Measurements from ENCODE around the gene ZNF839.
A peak's percentile ranks its signal among the peaks of the same experiment; 100 is the strongest.
"Not testable (repeated sequence)": the region's sequence is repeated elsewhere in the genome, so short reads cannot be mapped to it uniquely, and the experiment has no call there.

Gene ZNF839

DNA sequence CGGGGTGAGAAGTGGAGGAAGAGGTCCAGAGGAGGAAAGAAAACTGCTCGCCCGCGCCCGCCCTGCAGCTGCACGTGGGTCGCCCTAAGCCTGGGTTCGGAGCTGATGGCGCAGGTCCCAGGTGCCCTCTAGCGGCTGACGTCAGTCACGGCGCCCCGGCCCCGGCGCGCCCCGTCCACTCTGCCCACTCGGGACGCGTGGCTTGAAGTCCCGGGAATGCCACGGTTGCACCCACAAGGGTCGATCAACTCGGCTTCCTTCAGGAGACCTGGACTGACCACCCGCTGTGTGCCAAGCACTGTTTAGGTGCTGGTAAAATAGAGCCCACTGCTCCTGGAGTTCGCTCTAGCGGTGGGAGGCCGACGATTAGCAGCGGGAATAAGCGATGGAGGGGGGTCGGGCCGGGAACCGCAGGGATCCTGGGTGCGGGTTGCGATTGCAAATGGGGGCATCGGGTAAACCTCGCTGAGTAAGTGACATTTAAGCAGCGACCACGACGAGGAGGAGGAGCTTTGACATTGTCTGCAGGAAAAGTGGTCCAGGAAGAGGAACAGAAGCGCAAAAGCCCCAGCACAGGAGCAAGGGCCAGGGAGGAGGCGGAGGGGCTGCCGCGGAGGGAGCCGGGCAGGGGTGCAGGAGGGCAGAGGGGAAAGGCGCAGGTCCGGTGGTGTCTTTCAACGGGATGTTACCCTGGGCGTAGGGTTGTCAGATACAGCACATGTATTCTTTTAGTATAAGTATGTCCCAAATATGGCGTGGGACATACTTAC, 5.1 kb upstream of the ZNF839 start:
- peak; percentile 71 for DNase-seq (ENCODE audit: low read depth)

DNA sequence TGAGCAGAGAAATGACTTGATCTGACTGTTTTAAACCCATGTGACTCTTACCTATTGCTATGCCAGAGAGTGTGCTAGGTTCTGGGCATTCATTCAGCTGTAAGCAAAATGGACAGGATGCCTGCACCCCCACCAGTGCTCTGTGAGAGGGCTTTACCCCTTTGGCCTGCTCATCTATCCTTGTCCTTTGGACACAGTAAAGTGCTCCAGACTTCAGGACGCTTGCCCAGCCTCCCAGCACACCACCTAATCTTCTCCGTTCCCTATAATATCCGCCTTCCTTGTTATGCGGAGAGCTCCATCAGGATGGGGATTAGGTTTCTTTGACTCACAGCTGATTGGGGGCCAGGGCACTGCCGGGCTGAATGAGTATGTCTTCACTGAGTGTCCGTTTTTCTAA, 4.4 kb upstream of the ZNF839 start:
- no peak for DNase-seq (ENCODE audit: low read depth)

DNA sequence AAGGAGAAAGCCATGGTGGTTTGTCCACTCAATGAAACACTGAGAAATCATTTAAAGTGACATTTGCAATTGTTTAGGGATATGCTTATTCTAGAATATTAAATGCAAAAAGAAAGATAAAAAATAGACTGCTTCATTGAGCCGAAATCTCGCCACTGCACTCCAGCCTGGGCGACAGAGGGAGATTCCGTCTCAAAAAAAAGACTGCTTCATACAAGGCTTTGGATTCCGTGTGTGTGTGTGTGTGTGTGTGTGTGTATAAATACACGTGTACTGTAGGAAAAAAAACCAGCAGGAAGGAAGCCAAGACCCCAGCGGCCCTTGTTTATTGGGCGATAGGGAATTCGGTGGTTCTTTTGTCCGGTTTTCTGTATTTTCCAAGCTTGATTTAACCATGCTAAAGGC, 3.2 kb upstream of the ZNF839 start:
- no peak for DNase-seq (ENCODE audit: low read depth)

DNA sequence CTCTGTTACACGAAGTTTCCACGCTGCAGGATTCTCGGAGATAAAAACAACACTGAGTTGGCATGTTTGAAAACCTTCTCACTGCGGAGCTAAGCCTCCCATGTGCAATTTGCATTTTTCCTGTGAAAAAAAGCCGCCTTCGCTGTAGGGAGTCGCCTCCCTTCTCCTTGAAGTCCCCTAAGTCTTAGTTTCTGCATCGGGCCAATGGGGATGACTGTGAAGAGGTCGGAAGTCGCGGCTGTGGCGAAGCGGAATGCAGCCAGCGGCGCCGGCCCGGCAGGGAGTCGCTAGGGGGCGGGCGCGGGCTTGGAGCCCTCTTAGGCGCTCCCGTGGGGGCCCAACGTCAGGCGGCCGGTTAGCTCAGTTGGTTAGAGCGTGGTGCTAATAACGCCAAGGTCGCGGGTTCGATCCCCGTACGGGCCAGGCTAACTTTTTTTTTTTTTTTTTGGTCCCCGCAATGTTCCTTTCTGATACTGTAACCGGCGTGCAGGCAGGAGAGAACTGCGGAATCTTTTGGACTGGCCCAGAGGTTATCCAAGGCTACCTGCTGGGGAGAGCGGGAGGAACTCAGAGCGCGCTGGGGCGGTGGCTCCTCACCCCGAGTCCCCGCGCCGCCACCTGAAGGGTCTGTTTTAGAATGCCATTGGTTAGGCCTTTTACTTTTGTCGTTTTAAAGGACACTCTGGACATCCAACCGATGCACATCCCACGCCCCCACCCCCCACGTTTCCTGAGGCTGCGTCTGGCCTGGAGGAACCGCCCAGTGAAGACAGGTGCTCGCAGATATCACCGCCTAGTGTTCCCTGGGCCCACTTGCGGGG, 2.6 kb upstream of the ZNF839 start:
- peak; percentile 94 for DNase-seq (ENCODE audit: low read depth)

DNA sequence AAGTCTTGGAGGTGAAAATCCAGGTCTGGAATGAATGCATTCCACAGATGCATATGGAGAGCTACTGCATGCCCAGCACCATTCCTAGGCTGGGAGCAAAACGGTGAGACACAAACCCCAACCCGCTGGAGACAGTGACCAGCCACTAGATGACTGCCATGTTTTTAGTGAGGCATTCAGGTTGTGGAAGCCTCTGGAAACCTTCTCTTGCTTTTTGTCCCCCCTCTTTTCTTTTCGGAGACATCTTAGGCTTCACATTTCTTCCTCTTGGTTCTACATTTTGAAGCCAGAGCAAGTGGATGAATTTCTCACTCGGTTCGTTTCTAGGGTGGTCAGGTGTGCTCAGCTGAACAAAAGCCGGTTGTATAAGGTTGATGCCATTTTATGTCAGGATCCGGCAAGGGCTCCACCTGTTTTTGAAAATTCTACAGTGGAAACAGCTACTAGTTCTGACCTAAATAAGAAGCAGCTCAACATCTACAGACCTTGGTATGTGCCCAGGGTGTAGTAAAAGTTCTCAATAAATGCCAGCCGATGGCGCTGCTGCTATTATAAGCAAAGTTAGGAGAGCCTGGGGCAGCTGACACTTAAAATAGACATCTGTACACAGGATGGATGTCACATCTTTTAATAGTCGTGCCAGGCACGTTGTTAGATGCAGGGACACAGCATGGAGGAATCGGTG, 1.8 kb upstream of the ZNF839 start:
- DNase-seq (ENCODE audit: low read depth) = no peak

DNA sequence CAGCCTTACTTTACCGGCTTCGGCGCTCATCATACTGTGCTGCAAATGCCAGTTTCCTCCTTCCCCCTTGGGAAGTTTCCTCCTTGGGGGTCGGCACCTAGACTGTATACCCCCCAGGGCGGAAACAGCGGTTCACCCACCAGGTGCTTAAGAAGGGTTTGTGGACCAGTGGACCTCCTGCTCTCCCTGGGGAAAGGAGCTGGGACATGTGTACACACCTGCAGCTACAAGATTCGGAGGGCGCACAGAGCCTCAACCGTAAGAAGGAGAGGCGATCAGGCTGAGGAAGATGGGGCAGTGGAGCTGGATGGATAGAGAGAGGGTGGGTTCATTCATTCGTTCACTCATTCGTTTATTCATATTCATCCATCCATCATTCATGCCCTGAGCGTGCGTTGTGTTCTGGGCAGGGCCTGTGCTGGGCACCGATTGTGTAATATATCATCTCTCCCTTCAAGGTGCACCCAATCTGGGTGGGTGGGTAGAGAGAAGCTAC, 717 bp upstream of the ZNF839 start:
- no peak for DNase-seq (ENCODE audit: low read depth)

DNA sequence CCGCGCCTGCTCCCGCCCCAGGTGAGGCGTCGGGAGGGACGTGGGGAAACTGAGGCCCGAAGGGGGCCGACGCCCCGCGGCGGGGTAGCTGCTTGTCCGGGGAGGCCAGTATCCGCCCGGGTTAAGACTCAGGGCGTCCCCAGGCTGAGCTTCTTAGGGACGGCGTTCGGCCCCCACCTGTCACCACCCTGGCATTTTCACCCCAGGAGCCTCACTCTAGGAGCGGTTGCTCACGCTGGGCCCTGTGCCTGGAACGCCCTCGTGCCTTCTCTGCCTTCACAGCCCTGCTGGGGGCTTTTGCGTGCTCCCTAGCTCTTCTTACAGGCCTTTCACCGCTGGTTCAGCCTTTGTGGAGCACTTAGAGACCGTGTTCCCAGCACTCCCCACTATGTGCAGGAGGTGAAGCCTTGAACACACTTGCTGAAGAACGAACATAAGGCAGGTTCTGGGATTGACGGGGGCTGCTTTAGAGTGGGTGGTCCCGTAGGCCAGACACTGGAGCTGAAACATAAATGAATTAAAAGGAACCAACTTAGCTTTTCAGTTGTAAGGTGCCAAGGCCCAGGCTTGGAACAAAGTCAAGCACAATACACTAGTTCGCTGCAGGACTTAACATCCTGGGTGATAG, 601 bp downstream of the ZNF839 start:
- DNase-seq (ENCODE audit: low read depth) = no peak

DNA sequence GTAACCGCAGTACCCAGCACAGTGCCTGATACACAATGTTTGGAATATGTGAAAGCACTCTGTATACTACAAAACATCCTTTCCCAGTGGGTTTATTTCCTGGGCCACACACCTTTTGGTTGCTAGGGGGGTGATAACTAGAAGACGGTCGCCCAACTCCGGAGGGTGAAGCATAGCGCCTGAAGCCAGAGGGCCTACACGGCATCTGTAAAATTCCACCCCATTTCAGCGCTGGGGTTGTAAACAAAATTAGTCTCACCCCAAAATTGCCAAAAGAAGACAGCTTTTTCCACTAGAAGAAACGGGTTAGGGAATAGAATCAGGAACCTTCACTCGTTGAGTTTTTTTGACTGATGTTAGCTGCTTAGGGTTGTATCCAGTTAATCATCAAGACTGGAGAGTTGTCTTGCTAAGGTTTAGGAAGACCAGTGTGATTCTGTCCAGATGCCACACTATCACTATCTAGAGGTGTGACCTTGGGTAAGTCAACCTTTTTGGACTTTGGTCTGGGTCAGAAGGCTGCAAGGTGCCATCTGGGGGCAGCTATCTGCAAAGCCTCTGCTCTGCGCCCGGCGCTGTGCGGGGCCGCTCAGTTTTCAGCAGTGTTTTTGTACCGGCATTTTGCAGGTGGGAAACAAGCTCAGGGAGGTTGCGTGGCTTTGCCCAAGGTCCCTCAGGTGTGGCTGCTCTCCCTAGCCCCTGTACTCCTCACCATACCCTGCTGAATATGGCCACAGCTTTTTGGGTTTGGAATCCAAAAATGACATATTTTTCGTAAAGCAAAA, 1.3 kb downstream of the ZNF839 start:
- no peak for DNase-seq (ENCODE audit: low read depth)

DNA sequence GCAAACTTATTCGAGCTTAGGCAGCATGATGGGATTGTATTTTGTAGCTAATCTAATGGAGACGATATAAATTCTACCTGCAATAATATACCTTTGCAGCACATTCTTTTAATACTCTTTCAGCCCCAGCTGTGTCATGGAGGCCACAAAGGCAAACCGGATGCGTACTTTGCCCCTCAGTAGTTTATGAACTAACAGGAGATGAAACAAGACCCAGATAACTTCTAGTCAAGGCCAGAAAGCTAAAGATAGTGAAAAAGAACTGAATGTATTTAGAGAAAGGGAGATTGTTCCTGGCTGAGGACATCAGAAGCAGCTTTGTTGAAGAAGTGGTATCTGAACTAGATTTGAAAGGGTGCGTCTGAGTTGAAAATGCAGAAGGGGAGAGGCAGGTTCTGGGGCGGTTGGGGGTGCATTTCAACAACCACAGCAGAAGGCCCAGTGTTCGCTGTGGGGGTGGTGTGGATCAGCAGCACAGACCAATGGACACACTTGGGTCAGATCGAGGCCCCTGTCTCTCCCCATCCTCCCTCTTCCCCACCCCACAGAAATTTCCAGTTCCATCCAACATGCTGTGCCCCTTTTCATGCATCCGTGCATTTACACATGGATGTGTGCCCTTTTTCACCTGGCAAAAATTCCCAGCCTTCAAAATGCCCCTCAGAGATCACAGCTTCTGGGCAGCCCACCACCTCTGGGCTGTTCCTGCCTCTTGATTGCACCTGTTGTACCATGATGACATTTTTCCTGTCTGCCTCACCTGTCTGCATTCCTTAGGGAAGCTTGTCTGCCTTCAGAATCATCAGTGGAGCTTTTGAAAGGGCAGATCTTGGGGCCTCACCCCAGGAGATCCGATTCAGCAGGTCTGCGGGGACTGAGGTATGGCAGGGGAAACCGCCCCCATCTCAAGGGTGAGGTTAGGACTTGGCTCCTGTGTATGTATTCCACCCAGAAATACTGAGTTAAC, 2.2 kb downstream of the ZNF839 start:
- no peak for DNase-seq (ENCODE audit: low read depth)

DNA sequence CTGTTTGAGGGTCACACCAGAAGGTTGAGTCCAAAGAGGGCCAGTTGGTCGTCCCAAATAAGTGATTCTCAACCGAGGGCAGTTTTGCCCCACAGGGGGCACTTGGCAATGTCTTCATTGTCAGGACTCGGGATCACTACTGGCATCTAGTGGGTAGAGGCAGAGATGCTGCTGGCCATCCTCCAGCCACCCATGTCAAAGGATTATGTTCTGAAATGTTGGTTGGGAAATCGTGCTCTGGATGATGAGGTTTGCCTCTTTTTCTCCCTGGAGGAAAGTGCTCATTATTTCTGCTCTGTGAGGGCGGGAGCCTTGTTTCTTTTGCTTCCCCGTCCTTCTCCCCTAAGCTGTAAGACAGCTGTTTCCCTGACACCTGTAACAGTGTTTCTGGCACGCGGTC, 3.6 kb downstream of the ZNF839 start:
- DNase-seq (ENCODE audit: low read depth) = no peak

DNA sequence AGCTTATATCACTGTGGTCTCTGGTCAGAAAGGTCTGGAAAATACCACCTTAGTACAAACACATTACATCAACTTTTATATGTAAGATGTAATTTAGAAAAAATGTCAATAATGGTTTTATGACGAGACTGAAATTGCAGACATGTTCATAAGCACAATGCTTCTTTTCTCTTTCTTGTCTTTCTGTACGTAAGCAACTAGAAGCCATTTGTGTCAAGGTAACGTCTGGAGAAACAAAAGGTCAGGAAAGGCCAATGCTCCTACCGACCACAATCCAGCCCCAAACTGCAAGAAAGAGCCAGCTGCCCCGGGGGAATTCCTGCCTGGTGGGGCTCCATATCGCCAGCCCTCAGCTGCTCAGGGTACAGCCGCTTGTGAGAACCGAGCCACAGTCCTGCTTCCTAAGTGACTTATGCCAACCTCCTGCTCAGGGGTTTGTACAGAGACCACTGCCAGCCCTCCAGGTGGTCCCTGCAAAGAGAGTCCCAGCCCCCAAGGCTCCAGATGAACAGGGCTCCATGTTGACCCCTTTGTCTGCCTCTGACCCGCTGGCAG, 6.3 kb downstream of the ZNF839 start:
- no peak for DNase-seq (ENCODE audit: low read depth)

DNA sequence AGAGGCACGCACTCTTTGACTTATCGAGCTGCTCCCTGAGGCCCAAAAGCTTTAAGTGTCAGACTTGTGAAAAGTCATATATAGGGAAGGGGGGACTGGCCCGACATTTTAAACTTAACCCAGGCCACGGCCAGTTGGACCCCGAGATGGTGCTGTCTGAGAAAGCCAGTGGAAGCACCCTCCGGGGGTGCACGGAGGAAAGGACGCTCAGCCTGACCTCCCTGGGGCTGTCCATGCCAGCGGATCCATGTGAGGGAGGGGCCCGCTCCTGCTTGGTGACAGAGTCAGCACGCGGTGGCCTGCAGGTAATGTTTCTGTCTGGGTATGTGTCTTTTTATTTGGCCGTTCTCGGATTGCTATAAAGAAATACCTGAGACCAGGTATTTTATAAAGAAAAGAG, 7.0 kb downstream of the ZNF839 start:
- DNase-seq (ENCODE audit: low read depth) = no peak

DNA sequence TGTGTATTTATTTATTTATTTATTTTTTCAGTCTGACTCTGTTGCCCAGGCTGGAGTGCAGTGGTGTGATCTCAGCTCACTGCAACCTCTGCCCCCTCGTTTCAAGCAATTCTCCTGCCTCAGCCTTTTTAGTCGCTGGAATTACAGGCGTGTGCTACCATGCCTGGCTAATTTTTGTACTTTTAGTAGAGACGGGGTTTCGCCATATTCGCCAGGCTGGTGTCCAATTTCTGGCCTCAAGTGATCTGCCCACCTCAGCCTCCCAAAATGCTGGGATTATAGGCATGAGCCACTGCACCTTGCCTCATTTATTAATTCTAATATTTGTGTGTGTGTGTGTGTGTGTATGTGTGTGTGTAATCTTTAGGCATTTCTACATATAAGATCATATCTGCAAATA, 9.8 kb downstream of the ZNF839 start:
- not testable (repeated sequence) for DNase-seq (ENCODE audit: low read depth)

DNA sequence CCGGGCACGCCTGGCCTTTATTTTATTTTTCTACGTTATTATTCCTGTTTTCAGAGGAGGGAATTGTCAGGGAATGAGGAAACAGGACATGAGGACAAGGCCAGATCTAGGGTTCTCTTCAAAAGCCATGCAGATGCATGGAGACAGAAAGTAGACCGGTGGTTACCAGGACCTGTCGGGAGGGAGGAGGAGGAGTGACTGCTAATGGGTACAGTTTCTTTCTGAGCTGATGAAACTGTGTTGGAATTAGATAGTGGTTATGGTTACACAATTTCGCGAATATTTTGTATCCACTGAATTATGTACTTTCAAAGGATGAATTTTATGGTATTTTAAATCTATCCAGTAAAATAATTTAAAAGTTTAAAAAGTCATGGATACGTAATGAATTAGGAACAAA, 11.3 kb downstream of the ZNF839 start:
- no peak for DNase-seq (ENCODE audit: low read depth)

DNA sequence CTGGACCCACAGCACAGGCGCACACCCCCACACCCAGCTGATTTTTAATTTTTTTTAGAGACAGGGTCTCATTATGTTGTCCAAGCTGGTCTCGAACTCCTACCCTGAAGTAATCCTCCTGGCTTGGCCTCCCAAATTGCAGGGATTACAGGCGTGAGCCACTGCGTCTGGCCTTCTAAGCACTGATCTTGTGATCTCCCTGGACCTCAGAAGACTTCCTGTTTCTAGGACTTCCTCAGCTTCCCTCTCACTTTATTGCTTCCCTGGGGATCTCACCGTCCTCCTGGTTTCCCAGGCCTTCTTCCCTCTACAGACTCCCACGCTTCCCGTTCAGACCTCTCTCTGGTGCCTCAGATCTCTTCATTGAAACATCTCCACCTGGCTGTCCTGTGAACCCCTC, 13.8 kb downstream of the ZNF839 start:
- DNase-seq (ENCODE audit: low read depth) = no peak

DNA sequence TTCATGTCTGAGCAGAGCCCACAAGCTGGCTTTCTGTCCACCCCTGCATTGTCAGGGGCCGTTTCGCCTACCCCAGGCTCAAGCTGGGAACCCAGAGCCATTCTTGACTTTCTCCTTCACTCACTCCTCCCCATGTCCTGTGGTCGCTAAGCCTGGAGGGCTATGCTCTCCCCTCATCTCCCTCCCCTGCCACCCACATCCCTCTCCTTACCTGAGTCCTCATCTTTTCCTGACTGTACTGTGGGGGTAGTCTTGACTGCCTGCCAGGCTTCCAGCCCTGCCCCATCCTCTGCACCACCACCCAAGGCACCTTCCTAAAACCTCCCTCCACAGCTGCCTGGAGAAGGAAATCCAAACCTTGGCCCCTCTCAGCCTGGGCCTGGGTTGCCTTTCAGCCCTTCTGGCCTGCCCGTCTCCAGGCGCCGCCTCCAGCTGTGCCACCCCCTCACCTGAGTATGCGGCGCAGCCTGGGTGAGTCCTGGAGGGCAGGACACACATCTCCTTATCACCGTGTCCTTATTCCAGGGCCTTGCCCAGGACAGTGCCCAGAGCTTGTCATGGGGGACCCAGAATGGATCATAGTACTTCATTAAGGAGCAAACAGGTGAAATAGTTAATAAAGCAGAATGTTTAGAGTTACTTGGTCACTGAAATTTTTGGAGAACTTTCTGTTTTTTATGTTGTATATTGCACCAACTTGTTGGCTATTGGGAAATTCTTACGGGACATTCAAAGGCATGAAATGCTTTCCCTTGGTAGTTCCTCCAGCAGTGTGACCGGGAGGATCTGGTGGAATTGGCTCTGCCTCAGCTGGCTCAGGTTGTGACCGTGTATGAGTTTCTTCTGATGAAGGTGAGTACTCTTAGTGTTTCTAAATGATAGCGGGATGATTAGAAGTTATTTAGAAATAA, 14.5 kb downstream of the ZNF839 start:
- no peak for DNase-seq (ENCODE audit: low read depth)

DNA sequence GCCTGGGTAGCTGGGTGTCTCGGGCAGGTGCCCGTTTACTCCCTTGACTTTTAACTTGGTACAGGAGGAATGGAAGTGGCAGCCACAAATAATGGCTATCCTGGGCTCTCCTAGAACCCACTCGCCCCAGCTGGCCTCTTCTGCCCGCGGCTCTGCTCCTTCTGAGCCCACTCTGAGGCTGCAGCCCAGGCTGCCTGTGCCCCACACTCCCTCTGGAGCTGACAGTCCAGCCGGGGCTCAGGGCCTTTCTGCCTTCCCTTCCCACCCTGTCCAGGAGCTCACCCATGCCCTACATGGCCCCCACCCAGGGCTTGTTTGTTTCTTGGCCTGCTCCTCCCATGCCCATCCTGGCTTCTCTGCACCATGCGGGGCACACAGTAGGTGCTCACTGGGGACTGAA, 15.6 kb downstream of the ZNF839 start:
- no peak for DNase-seq (ENCODE audit: low read depth)

DNA sequence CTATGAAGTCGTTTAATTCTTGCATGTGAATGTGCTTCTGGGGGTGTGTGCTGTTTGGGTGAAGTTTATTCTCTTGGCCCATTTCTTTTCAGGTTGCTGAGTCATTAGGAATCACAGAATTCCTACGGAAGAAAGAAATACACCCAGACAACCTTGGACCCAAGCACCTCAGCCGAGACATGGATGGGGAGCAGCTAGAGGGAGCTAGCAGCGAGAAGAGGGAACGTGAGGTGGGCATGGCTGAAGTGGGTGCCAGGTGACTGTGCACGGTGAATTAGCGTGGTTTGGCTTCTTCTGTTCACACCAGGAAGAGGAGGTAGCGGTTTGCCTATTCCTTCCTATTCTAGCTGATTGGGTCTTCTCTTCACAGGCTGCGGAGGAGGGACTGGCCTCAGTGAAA, 19.2 kb downstream of the ZNF839 start:
- DNase-seq (ENCODE audit: low read depth) = no peak

DNA sequence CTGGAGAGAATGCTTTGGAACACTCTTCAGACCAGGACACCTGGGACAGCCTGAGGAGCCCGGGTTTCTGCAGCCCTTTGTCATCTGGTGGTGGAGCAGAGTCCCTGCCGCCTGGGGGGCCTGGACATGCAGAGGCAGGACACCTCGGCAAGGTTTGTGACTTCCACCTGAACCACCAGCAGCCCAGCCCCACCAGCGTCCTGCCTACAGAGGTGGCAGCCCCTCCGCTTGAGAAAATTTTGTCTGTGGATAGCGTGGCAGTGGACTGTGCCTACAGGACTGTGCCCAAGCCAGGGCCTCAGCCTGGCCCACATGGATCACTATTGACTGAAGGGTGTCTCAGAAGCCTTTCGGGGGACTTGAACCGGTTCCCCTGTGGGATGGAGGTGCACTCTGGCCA, 22.0 kb downstream of the ZNF839 start:
- no peak for DNase-seq (ENCODE audit: low read depth)
